Thymus (tissue), 11 donors: Measurements from ENCODE around the gene TMEM132D. TPM values are rescaled to one million over a fixed set of nuclear protein-coding genes. Genes with fewer than 3 reads are reported as not detected.

Experiments used
- DNase-seq, 9 donors: peaks; one replicate each; pipeline ENCODE4 v3.0.0-alpha.2; 2013; ENCODE audit warnings: low spot score in 9 of 9, low read depth in 6 of 9, missing footprints in 1 of 9
- H3K27ac ChIP-seq, 2 donors: one replicate each; pipeline ENCODE4 v1.5.1; 2013; ENCODE audit warnings: control low read depth in 1 of 2, low read depth in 1 of 2, low read length in 1 of 2, mild to moderate bottlenecking in 1 of 2, moderate library complexity in 1 of 2
- H3K27me3 ChIP-seq, 2 donors: one replicate each; pipeline ENCODE4 v1.5.1; 2013; ENCODE audit warnings: low read length in 1 of 2; ENCODE audit not compliant: control insufficient read depth in 2 of 2, insufficient read depth in 1 of 2
- H3K36me3 ChIP-seq, 2 donors: one replicate each; pipeline ENCODE4 v1.5.1; 2013; ENCODE audit warnings: low read length in 1 of 2, mild to moderate bottlenecking in 1 of 2, moderate library complexity in 1 of 2; ENCODE audit not compliant: control insufficient read depth in 2 of 2, insufficient read depth in 2 of 2
- H3K4me1 ChIP-seq, 2 donors: one replicate each; pipeline ENCODE4 v1.5.1; 2013; ENCODE audit warnings: low read length in 2 of 2; ENCODE audit not compliant: control insufficient read depth in 2 of 2, insufficient read depth in 2 of 2
- H3K4me3 ChIP-seq, 2 donors: one replicate each; pipeline ENCODE4 v1.5.1; 2013; ENCODE audit warnings: low read length in 2 of 2, control low read depth in 1 of 2, mild to moderate bottlenecking in 1 of 2
- H3K9me3 ChIP-seq, 2 donors: one replicate each; pipeline ENCODE4 v1.5.1; 2013; ENCODE audit warnings: low read length in 1 of 2, mild to moderate bottlenecking in 1 of 2; ENCODE audit not compliant: control insufficient read depth in 2 of 2, insufficient read depth in 1 of 2
- WGBS: extraction: QIAGEN DNeasy Blood & Tissue Kit; methylation state at CpG from one replicate; pipeline ENCODE4 v1.1.7; 2013; 5-methylcytosine and 5-hydroxymethylcytosine counted together
- polyA plus RNA-seq: library from polyadenylated mRNA; stranded (reverse); fragments of 200-250 nt; gene quantifications from one replicate; pipeline ENCODE4 v1.2.3, GENCODE V29; 2013
- total RNA-seq: library from RNA; stranded (reverse); fragments of 120-200 nt; gene quantifications from one replicate; pipeline ENCODE4 v1.2.4, GENCODE V29; 2013
- donor health status: healthy.

The TMEM132D gene
- total and polyA plus RNA-seq, 2 donors = 0.02 TPM; not detected in 1

DNA sequence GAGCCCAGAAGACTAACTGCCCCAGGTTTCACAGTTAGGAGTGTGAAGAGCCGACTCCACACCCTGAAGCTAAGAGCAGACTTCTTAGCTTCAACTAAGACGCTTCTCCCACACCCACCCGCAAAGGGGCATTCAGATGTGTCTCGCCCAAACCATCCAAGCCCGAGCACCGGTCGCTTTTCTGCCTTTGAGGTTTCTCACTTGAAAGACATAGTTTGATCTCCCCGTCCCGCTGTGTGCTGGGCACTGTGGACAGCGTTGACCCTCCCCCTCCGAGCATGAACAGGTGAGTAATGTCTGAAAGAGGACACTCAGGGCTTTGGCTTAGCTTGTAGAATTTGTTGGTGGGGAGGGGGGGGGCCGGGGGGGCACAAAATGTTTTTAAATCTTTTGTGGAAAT, 123.8 kb downstream of the TMEM132D start:
- DNase-seq = no peak
- no peak overlapping the region for H3K27ac ChIP-seq
- 84% methylated on average over 12 of the region's 12 CpGs for WGBS
- no peaks in the 10 kb centered on the region for H3K36me3 ChIP-seq
- H3K4me3 ChIP-seq = no peak overlapping the region
- no peaks in the 10 kb centered on the region for H3K9me3 ChIP-seq
- no peaks in the 10 kb centered on the region for H3K27me3 ChIP-seq
- H3K4me1 ChIP-seq = no peaks in the 10 kb centered on the region

DNA sequence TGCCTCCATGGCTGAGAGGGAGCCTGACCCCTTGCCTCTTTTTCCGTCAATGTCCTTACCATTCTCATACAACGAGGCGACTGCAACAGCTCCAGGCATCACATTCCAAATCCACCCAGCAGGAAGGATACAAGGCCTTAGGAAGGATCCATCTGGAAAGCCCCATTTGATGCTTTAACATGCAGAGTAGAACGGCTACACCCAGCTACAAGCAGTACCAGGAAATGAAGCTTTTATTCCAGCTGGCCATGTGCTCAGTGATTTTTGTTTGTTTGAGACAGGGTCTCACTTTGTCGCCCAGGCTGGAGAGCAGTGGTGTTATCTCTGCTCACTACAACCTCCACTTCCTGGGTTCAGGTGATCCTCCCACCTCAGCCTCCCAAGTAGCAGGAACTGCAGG, 124.8 kb downstream of the TMEM132D start:
- no peaks in the 10 kb centered on the region for H3K27me3 ChIP-seq
- H3K4me1 ChIP-seq = no peaks in the 10 kb centered on the region
- no peak for DNase-seq
- WGBS = 94% methylated on average over 5 of the region's 5 CpGs
- no peaks in the 10 kb centered on the region for H3K9me3 ChIP-seq
- H3K36me3 ChIP-seq = no peaks in the 10 kb centered on the region
- H3K27ac ChIP-seq = no peak overlapping the region
- no peak overlapping the region for H3K4me3 ChIP-seq

DNA sequence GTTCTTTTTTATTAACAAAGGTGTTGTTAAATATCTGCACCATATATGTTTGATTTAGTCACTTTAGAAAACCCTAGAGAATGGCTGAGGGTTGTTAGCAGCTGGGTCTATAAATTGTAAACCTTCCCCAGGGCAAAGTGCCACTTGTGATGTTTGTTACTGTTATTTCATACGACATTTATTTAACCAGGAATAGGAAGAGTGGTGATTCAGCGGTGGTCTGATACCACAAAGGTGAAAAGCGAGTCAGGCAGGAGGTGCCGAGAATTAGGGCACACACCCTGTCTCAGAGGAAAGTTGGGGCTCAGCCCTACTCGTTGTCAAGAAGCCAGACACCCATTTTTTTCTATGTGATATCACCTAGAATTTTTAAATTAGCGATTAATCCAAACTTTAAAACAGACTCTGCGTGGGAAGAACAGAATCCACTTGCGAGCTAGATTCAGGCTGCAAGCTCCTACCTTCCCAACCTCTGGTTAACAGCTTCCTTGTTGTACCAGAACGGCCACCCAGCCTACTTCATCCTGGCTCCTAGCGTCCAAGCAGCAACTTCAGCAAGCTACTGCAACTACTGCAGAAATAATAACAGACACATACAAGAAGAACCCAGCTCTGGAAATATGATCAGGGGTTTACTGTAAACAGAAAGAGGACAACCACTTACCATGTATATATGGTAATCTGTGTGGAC, 126.7 kb downstream of the TMEM132D start:
- H3K27me3 ChIP-seq = no peaks in the 10 kb centered on the region
- DNase-seq = no peak
- no peak overlapping the region for H3K4me3 ChIP-seq
- H3K27ac ChIP-seq = no peak overlapping the region
- no peaks in the 10 kb centered on the region for H3K4me1 ChIP-seq
- no peaks in the 10 kb centered on the region for H3K36me3 ChIP-seq
- 86% methylated on average over 10 of the region's 10 CpGs for WGBS
- no peaks in the 10 kb centered on the region for H3K9me3 ChIP-seq

DNA sequence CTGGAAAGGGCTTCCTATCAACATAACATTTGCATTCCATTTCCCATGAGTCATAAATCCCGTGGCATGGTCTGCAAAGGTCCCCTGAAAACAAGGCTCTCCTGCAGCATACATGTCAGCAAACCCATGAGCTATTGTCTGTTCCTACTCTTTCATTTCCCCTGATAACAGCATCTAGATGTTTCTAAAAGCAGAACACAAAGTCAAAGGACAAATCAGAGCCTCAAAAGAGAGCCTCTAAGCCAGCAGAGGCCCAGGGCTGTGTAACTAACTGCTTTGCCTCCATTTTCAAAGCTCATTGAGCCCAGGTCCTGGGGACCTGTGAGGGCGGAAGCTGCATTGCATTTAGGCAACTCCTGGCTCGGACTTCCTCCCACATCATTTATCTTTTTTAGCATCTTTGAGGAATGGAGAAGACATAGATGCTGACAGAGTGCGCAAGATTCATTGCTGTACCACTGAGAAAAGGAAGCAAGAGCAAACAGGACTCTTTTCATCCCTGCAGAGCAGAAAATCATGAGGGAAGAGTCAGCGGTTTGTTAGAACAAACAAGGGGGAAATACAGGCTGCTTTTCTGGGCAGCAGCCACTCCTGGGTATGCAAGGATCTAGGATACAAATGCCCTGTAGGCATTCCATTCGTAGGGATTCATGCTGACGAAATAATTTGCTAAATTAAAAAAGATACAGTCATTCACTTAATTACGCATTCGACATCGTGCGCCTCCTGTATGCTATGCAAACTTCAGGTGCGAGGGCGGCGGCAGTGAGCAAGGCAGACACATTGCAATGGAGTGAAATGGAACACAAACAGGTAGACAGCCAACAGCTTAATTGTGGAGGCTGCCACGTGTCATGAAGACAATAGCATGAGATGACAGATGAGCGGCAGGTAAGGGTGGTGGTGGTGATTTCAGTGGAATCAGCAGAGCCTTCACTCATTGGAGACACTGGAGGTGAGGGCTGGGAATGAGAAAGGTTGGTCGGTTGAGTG, 131.0 kb downstream of the TMEM132D start:
- Histone ChIP-seq H3K4me3 (no peak overlapping the region), H3K27ac (no peak overlapping the region), H3K27me3 (no peaks in the 10 kb centered on the region), H3K4me1 (no peaks in the 10 kb centered on the region), H3K9me3 (peaks cover 0 to 2% of the 10 kb centered on the region in 2 donors), H3K36me3 (no peaks in the 10 kb centered on the region)
- WGBS = 74% methylated on average over 17 of the region's 17 CpGs
- no peak for DNase-seq

DNA sequence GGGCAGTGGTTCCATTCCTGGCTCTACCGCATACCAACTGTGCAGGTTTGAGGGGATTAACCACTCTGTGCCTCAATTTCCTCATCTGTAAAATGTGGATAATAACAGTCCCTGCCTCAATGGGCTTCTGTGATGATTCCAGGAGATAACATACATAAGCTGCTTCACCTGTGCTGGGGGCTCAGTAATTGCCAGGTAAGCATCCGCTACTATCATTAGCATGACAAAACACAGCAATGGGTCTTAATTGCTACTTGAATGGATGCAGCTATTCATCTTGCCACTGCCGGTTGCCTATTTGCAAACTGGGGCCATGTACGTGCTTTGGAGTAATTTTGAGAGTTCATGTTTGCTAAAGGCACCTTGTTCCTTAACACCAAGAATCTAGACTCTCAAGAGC, 132.6 kb downstream of the TMEM132D start:
- Histone ChIP-seq H3K36me3 (no peaks in the 10 kb centered on the region), H3K4me3 (no peak overlapping the region), H3K4me1 (no peaks in the 10 kb centered on the region), H3K27me3 (no peaks in the 10 kb centered on the region), H3K27ac (no peak overlapping the region), H3K9me3 (peaks cover 0 to 2% of the 10 kb centered on the region in 2 donors)
- no peak for DNase-seq
- WGBS = 33% methylated on average over 4 of the region's 4 CpGs

DNA sequence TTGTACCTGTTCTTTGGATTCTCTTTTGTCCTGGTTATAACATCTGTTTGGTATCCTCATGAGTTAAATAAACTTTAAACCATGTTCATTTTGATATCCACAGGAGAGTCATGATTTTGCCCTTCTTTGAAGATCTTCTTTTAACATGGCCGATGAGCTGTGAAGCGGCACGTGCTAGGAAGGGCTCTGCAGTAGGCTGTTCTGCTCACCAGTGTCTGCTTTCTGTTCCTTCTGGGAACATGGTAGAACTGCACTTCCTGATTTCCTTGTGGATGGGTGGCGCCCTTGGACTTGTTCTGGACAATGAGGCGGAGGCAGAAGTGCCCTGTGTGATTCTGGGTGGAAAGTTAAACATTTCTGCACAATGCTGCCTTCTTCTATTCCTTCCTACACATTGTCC, 138.1 kb downstream of the TMEM132D start:
- H3K4me3 ChIP-seq = no peak overlapping the region

DNA sequence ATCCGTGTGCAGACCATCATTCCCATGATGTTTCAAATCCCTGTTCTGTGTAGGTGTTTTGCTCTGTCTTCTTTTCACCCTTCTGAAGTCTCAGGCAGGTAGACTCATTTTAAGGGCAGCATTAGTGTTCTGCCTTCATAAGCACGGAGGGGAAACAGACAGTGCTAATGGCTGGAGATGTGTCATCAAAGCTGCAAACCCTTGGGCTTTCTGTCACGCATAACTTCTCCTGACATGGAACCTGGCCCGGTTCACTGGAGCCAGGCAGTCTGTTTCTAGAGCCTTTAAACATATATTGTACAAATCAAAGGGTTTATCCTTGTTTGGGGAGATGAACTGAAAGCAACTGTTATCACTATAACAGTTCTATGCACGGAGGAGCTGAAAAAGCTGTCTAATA, 141.4 kb downstream of the TMEM132D start:
- H3K4me3 ChIP-seq = no peak overlapping the region
- 87% methylated on average over 5 of the region's 5 CpGs for WGBS
- H3K9me3 ChIP-seq = peaks cover 0 to 1% of the 10 kb centered on the region in 2 donors

More for the DNA sequence above, 138.1 kb downstream of the TMEM132D start:
- H3K4me1 ChIP-seq = no peaks in the 10 kb centered on the region
- no peaks in the 10 kb centered on the region for H3K36me3 ChIP-seq
- H3K27ac ChIP-seq = no peak overlapping the region
- 75% methylated on average over 5 of the region's 5 CpGs for WGBS
- no peak for DNase-seq
- H3K27me3 ChIP-seq = no peaks in the 10 kb centered on the region
- H3K9me3 ChIP-seq = peaks cover 1 to 2% of the 10 kb centered on the region in 2 donors

DNA sequence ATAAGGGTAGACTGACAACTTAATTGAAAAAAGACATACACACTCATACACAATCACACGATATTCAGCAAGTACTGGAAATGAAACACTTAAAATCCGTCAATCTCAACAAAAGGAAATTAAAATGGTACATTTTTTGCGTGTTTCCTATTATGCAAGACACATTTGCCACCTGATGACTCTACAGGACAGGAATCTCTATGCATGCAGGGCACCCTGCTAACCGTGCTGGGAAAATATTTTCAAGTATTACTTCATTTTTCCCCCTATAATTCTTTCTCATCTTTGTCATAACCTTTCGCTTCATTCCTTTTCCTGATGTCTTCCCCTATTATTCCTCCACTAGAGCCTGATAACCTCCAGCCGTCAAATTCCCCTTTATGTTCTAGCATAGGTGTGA, 150.2 kb downstream of the TMEM132D start:
- Histone ChIP-seq H3K4me1 (no peaks in the 10 kb centered on the region), H3K4me3 (no peak overlapping the region), H3K36me3 (no peaks in the 10 kb centered on the region), H3K9me3 (no peaks in the 10 kb centered on the region), H3K27ac (no peak overlapping the region), H3K27me3 (no peaks in the 10 kb centered on the region)
- no peak for DNase-seq
- WGBS = 91% methylated on average over 6 of the region's 6 CpGs

More for the DNA sequence above, 141.4 kb downstream of the TMEM132D start:
- Histone ChIP-seq H3K27ac (no peak overlapping the region), H3K27me3 (no peaks in the 10 kb centered on the region), H3K36me3 (no peaks in the 10 kb centered on the region), H3K4me1 (no peaks in the 10 kb centered on the region)
- no peak for DNase-seq

DNA sequence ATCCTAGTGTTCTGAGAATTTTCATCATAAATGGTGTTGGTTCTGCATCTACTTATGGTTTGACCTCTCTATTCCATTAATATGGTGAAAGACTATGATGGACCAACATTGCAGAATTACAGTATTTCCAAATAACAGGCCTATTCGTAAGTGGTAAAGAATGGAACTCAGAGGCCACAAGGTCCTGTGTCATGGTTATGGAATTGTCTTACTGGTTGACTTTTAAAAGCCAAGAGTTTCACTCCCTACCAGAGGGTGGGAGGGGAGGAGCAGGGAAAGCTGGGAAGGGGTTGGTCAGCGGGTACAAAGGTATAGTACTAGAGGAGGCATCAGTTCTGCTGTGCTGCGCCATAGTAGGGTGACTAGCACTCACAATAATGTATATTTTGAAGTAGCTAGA, 153.4 kb downstream of the TMEM132D start:
- WGBS = 77% methylated on average over 3 of the region's 3 CpGs
- H3K27me3 ChIP-seq = no peaks in the 10 kb centered on the region
- no peaks in the 10 kb centered on the region for H3K4me1 ChIP-seq
- H3K36me3 ChIP-seq = no peaks in the 10 kb centered on the region
- H3K9me3 ChIP-seq = peaks cover 0 to 6% of the 10 kb centered on the region in 2 donors
- no peak overlapping the region for H3K4me3 ChIP-seq
- H3K27ac ChIP-seq = no peak overlapping the region
- no peak for DNase-seq
